HG02759 (cell line): ENCODE results near the gene IGSF21.

Experiments used
- ATAC-seq: cut with Tn5 transposase; IDR thresholded peaks from one replicate; pipeline ENCODE4 v1.9.1; 2021; ENCODE audit warnings: mild to moderate bottlenecking, moderate library complexity; ENCODE audit not compliant: unreplicated experiment

The IGSF21 gene

GRCh38 chr1:18292531-18292930, 184.9 kb downstream of the IGSF21 start:
- ATAC-seq: no peak

GRCh38 chr1:18293291-18293690, 185.7 kb downstream of the IGSF21 start:
- ATAC-seq: no peak

GRCh38 chr1:18294437-18295176, 187.0 kb downstream of the IGSF21 start:
- ATAC-seq: no peak

GRCh38 chr1:18297896-18298648, 190.5 kb downstream of the IGSF21 start:
- no peak for ATAC-seq

GRCh38 chr1:18299441-18300338, 192.1 kb downstream of the IGSF21 start:
- no peak for ATAC-seq

GRCh38 chr1:18300376-18300775, 192.8 kb downstream of the IGSF21 start:
- no peak for ATAC-seq

- ATAC-seq: no peak
These were observed 195.3 kb downstream of the IGSF21 start for GRCh38 chr1:18302788-18303413.

GRCh38 chr1:18304151-18304869, 196.7 kb downstream of the IGSF21 start:
- ATAC-seq: no peak

GRCh38 chr1:18305182-18305795, 197.7 kb downstream of the IGSF21 start:
- ATAC-seq: no peak

GRCh38 chr1:18307329-18307898, 199.8 kb downstream of the IGSF21 start:
- no peak for ATAC-seq

GRCh38 chr1:18309552-18310155, 202.1 kb downstream of the IGSF21 start:
- ATAC-seq: no peak

GRCh38 chr1:18312961-18313360, 205.4 kb downstream of the IGSF21 start:
- no peak for ATAC-seq

GRCh38 chr1:18313523-18313922, 205.9 kb downstream of the IGSF21 start:
- no peak for ATAC-seq

GRCh38 chr1:18314399-18314798, 206.8 kb downstream of the IGSF21 start:
- no peak for ATAC-seq

GRCh38 chr1:18315449-18315848, 207.9 kb downstream of the IGSF21 start:
- ATAC-seq: no peak

GRCh38 chr1:18316764-18317163, 209.2 kb downstream of the IGSF21 start:
- ATAC-seq: no peak

- ATAC-seq: no peak
These were observed 211.5 kb downstream of the IGSF21 start for GRCh38 chr1:18319099-18319498.

GRCh38 chr1:18320051-18320450, 212.5 kb downstream of the IGSF21 start:
- no peak for ATAC-seq
